Common myeloid progenitor, CD34-positive (primary cell): Measurements from ENCODE around the gene NIT2.
A peak's percentile ranks its signal among the peaks of the same experiment; 100 is the strongest.
"Not testable (repeated sequence)": the region's sequence is repeated elsewhere in the genome, so short reads cannot be mapped to it uniquely, and the experiment has no call there.

Source experiments
- CTCF ChIA-PET: fragments of 350-600 bp; sonication (Branson Sonifier 250); formaldehyde crosslinking; loops from one replicate; lab custom pipeline; 2021; ENCODE audit warnings: antibody characterized with exemption; lab: Charles Lee
- POLR2A ChIA-PET: fragments of 350-600 bp; sonication (Branson Sonifier 250); formaldehyde crosslinking; loops from one replicate; lab custom pipeline; 2021; ENCODE audit warnings: antibody characterized with exemption; lab: Charles Lee
- DNase-seq, 3 donors: peaks; one replicate each; pipeline versions ENCODE4 v3.0.0 to v3.0.0-alpha.2; 2013
- H3K27ac ChIP-seq, 2 experiments: 1 replicate in 1 of 2; 2 replicates in 1 of 2; pipeline ENCODE4 v1.7.0; 2013; ENCODE audit warnings: inconsistent platforms in 2 of 2, low read length in 2 of 2, mild to moderate bottlenecking in 2 of 2, low read depth in 1 of 2, moderate library complexity in 1 of 2; ENCODE audit not compliant: severe bottlenecking in 2 of 2, insufficient read depth in 1 of 2, poor library complexity in 1 of 2
- H3K27me3 ChIP-seq, 5 experiments: replicated peaks in 2 of 5; 1 replicate in 3 of 5; 2 replicates in 2 of 5; pipeline versions ENCODE4 v1.6.1 to v1.7.0; 2013; ENCODE audit warnings: low read length in 4 of 5, mild to moderate bottlenecking in 2 of 5, moderate library complexity in 2 of 5, inconsistent platforms in 1 of 5; ENCODE audit not compliant: insufficient read depth in 5 of 5, control insufficient read depth in 4 of 5
- H3K36me3 ChIP-seq, 4 experiments: 1 replicate in 2 of 4; 2 replicates in 2 of 4; pipeline versions ENCODE4 v1.6.1 to v1.7.0; 2013; ENCODE audit warnings: low read length in 3 of 4, control low read depth in 1 of 4, mild to moderate bottlenecking in 1 of 4; ENCODE audit not compliant: control insufficient read depth in 4 of 4, insufficient read depth in 4 of 4
- H3K4me1 ChIP-seq, 4 experiments: 1 replicate in 3 of 4; 2 replicates in 1 of 4; pipeline versions ENCODE4 v1.6.1 to v1.7.1; 2013; ENCODE audit warnings: low read length in 3 of 4, mild to moderate bottlenecking in 3 of 4, control low read depth in 1 of 4, inconsistent platforms in 1 of 4, moderate library complexity in 1 of 4; ENCODE audit not compliant: control insufficient read depth in 4 of 4, insufficient read depth in 4 of 4; ENCODE audit errors: control extremely low read depth in 1 of 4
- H3K4me3 ChIP-seq, 7 experiments: 1 replicate in 4 of 7; 2 replicates in 3 of 7; pipeline versions ENCODE4 v1.5.1 to v1.7.0; 2013; ENCODE audit warnings: mild to moderate bottlenecking in 7 of 7, low read length in 6 of 7, moderate library complexity in 6 of 7, inconsistent platforms in 2 of 7, low read depth in 2 of 7, control low read depth in 1 of 7; ENCODE audit not compliant: insufficient read depth in 4 of 7, control insufficient read depth in 1 of 7; ENCODE audit errors: extremely low read depth in 1 of 7
- H3K9me3 ChIP-seq, 5 experiments: 1 replicate in 4 of 5; 2 replicates in 1 of 5; pipeline versions ENCODE4 v1.6.1 to v1.7.1; 2013; ENCODE audit warnings: low read length in 4 of 5, mild to moderate bottlenecking in 2 of 5, inconsistent platforms in 1 of 5, low read depth in 1 of 5, moderate library complexity in 1 of 5; ENCODE audit not compliant: control insufficient read depth in 4 of 5, insufficient read depth in 2 of 5; ENCODE audit errors: control extremely low read depth in 1 of 5
- WGBS: methylation state at CpG from one replicate; pipeline ENCODE4 v1.1.5; 2013; ENCODE audit not compliant: insufficient coverage; 5-methylcytosine and 5-hydroxymethylcytosine counted together

The NIT2 gene

GRCh38 chr3:100325827-100326226, 8.7 kb upstream of the NIT2 start:
- H3K27me3 ChIP-seq, result no peaks in the 10 kb centered on the region
- CTCF ChIA-PET, result no interaction called here
- POLR2A ChIA-PET, result no interaction called here
- H3K36me3 ChIP-seq, result peaks cover 0 to 18% (median 9%) of the 10 kb centered on the region in 4 experiments
- DNase-seq, result no peak
- no peak overlapping the region for H3K27ac ChIP-seq
- H3K4me1 ChIP-seq, result no peaks in the 10 kb centered on the region
- H3K9me3 ChIP-seq, result peaks cover 0 to 2% (median 0%) of the 10 kb centered on the region in 5 experiments
- no peak overlapping the region for H3K4me3 ChIP-seq

- WGBS, result 100% methylated on average over 2 of the region's 5 CpGs
- H3K27ac ChIP-seq, H3K9me3 ChIP-seq, CTCF ChIA-PET, DNase-seq, H3K4me1 ChIP-seq, POLR2A ChIA-PET, H3K4me3 ChIP-seq, H3K27me3 ChIP-seq: not testable (repeated sequence)
- peaks cover 0 to 10% (median 5%) of the 10 kb centered on the region in 4 experiments for H3K36me3 ChIP-seq
Observed at GRCh38 chr3:100327377-100327776, 7.2 kb upstream of the NIT2 start.

- ChIA-PET POLR2A (interaction anchor here (0.6 kb wide), 1 partner anchor 84 kb away, joined by 3 read pairs; no protein-coding TSS in a partner anchor), CTCF (interaction anchor here (0.8 kb wide), 1 partner anchor 16 kb away, joined by 3 read pairs; no protein-coding TSS in a partner anchor)
- H3K4me3 ChIP-seq, result no peak overlapping the region
- no peak for DNase-seq
- H3K27ac ChIP-seq, result no peak overlapping the region
- H3K27me3 ChIP-seq, result no peaks in the 10 kb centered on the region
- peaks cover 0 to 8% (median 4%) of the 10 kb centered on the region in 4 experiments for H3K36me3 ChIP-seq
- 94% methylated on average over 3 of the region's 4 CpGs for WGBS
- peaks cover 0 to 2% (median 0%) of the 10 kb centered on the region in 5 experiments for H3K9me3 ChIP-seq
- H3K4me1 ChIP-seq, result peaks cover 0 to 16% (median 9%) of the 10 kb centered on the region in 4 experiments
Observed at GRCh38 chr3:100329800-100330489, 4.6 kb upstream of the NIT2 start.

GRCh38 chr3:100330651-100331050, 3.9 kb upstream of the NIT2 start:
- DNase-seq, result no peak
- ChIA-PET POLR2A (no interaction called here), CTCF (interaction anchor here (1.7 kb wide), 1 partner anchor 380 kb away, joined by 4 read pairs; no protein-coding TSS in a partner anchor)
- Histone ChIP-seq H3K27ac (no peak overlapping the region), H3K36me3 (peaks cover 0 to 8% (median 4%) of the 10 kb centered on the region in 4 experiments), H3K9me3 (peaks cover 0 to 2% (median 0%) of the 10 kb centered on the region in 5 experiments), H3K4me1 (peaks cover 0 to 23% (median 16%) of the 10 kb centered on the region in 4 experiments), H3K4me3 (no peak overlapping the region), H3K27me3 (no peaks in the 10 kb centered on the region)
- WGBS, result 93% methylated on average over 3 of the region's 5 CpGs

GRCh38 chr3:100331660-100332059, 2.9 kb upstream of the NIT2 start:
- DNase-seq, result no peak
- ChIA-PET POLR2A (no interaction called here), CTCF (interaction anchor here (0.7 to 1.7 kb wide), 2 partner anchors 39 to 379 kb away, joined by 3 to 4 read pairs; no protein-coding TSS in a partner anchor)
- Histone ChIP-seq H3K27ac (no peak overlapping the region), H3K36me3 (peaks cover 0 to 5% (median 3%) of the 10 kb centered on the region in 4 experiments), H3K4me1 (peaks cover 0 to 24% (median 19%) of the 10 kb centered on the region in 4 experiments), H3K9me3 (peaks cover 0 to 2% (median 0%) of the 10 kb centered on the region in 5 experiments), H3K27me3 (no peaks in the 10 kb centered on the region), H3K4me3 (no peak overlapping the region)
- 93% methylated on average over 3 of the region's 4 CpGs for WGBS

- DNase-seq, result no peak
- POLR2A ChIA-PET, result no interaction called here
- H3K36me3 ChIP-seq, result peaks cover 0 to 3% (median 1%) of the 10 kb centered on the region in 4 experiments
- no peak overlapping the region for H3K27ac ChIP-seq
- CTCF ChIA-PET, result interaction anchor here (1.2 to 2.7 kb wide), 3 partner anchors 10 to 17 kb away, joined by 3 to 11 read pairs (median 4); no protein-coding TSS in a partner anchor
- no peak overlapping the region for H3K4me3 ChIP-seq
- H3K9me3 ChIP-seq, result no peaks in the 10 kb centered on the region
- peaks cover 0 to 24% (median 19%) of the 10 kb centered on the region in 4 experiments for H3K4me1 ChIP-seq
- no peaks in the 10 kb centered on the region for H3K27me3 ChIP-seq
Observed at GRCh38 chr3:100333051-100333450, 1.5 kb upstream of the NIT2 start.

GRCh38 chr3:100333970-100334487, 528 bp upstream of the NIT2 start:
- POLR2A ChIA-PET, result interaction anchor here (1.8 kb wide), 1 partner anchor 21 kb away, joined by 10 read pairs; no protein-coding TSS in a partner anchor
- WGBS, result 26% methylated on average over 13 of the region's 14 CpGs
- CTCF ChIA-PET, result interaction anchor here (1.0 to 2.7 kb wide), 5 partner anchors 11 to 258 kb away, joined by 3 to 11 read pairs (median 4); no protein-coding TSS in a partner anchor
- H3K4me1 ChIP-seq, result peaks cover 0 to 24% (median 19%) of the 10 kb centered on the region in 4 experiments
- H3K9me3 ChIP-seq, result no peaks in the 10 kb centered on the region
- peak overlapping the region; percentile 7 to 12 for H3K27ac ChIP-seq
- H3K4me3 ChIP-seq, result peak overlapping the region; percentile 64 to 90 (median 78)
- H3K27me3 ChIP-seq, result no peaks in the 10 kb centered on the region
- peak in 1 of 3 donors; percentile 10 for DNase-seq
- H3K36me3 ChIP-seq, result peaks cover 0 to 12% (median 7%) of the 10 kb centered on the region in 4 experiments
